PFSK-1 (cell line): ENCODE measurements around the gene GOLIM4.

ENCODE experiments used
- POLR2AphosphoS5 ChIP-seq: IDR thresholded peaks from 2 replicates; pipeline ENCODE4 v1.6.1; 2012; ENCODE audit warnings: low read depth, mild to moderate bottlenecking, control low read depth, low read length, moderate library complexity
- TAF1 ChIP-seq: IDR thresholded peaks from 2 replicates; pipeline ENCODE4 v1.6.1; 2012; ENCODE audit warnings: low read length, control low read depth, borderline replicate concordance; ENCODE audit not compliant: insufficient read depth
- TF ChIP-seq, protein P1 (sequence below), 2 experiments: IDR thresholded peaks; 2 replicates each; pipeline versions ENCODE4 v1.6.1 to v1.8.0; 2011 to 2012; ENCODE audit warnings: low read depth in 2 of 2, low read length in 2 of 2, control low read depth in 1 of 2, inconsistent platforms in 1 of 2, mild to moderate bottlenecking in 1 of 2, moderate library complexity in 1 of 2; ENCODE audit not compliant: insufficient read depth in 1 of 2

DNA sequence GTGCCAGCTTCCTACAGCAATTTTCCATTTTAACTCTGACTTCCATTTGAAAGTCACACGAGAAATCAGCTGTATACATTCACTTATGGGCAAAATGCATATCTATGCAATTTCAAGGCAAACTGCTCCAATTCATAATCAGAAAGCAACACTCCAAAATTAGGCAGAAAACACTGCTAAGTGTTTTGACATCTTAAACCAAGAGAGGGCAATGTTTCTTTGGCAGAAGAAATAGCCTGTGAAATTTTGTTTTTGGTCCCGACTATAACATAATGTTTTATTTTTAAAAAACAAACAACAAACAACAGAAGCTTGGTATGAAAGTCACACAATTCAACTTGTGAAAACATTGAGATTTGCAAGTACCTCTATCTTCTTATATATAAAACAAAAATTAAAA lies 42.6 kb downstream of the GOLIM4 start:
- TF ChIP-seq POLR2AphosphoS5 (no peak), TAF1 (no peak)
- TF ChIP-seq, protein P1, sequence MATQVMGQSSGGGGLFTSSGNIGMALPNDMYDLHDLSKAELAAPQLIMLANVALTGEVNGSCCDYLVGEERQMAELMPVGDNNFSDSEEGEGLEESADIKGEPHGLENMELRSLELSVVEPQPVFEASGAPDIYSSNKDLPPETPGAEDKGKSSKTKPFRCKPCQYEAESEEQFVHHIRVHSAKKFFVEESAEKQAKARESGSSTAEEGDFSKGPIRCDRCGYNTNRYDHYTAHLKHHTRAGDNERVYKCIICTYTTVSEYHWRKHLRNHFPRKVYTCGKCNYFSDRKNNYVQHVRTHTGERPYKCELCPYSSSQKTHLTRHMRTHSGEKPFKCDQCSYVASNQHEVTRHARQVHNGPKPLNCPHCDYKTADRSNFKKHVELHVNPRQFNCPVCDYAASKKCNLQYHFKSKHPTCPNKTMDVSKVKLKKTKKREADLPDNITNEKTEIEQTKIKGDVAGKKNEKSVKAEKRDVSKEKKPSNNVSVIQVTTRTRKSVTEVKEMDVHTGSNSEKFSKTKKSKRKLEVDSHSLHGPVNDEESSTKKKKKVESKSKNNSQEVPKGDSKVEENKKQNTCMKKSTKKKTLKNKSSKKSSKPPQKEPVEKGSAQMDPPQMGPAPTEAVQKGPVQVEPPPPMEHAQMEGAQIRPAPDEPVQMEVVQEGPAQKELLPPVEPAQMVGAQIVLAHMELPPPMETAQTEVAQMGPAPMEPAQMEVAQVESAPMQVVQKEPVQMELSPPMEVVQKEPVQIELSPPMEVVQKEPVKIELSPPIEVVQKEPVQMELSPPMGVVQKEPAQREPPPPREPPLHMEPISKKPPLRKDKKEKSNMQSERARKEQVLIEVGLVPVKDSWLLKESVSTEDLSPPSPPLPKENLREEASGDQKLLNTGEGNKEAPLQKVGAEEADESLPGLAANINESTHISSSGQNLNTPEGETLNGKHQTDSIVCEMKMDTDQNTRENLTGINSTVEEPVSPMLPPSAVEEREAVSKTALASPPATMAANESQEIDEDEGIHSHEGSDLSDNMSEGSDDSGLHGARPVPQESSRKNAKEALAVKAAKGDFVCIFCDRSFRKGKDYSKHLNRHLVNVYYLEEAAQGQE (IDR thresholded peaks at IDR 0.05; ENCODE audit: insufficient read depth in 1 of 2, low read depth in 2 of 2, low read length in 2 of 2): no peak
